ENCODE data around the gene PRDM15.

DNA sequence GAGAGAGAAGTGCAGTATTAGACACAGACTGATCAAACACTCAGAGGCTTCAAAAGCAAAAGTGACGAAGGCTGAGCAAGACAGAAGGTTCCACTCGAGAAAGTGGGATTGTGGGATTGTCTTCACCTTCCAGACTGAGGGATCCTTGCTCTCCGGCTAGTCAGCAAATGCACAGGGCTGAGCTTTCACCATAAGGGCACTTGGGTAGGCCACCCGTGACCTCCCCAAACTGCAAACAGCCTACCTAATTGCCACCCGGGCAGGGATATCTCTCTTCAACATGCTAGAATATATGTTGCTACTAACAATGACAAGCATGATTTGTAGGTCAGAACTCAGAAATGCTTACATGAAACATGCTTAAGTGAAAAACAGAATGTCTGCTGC lies 77.0 kb downstream of the PRDM15 start:
- TF ChIP-seq, protein P1, sequence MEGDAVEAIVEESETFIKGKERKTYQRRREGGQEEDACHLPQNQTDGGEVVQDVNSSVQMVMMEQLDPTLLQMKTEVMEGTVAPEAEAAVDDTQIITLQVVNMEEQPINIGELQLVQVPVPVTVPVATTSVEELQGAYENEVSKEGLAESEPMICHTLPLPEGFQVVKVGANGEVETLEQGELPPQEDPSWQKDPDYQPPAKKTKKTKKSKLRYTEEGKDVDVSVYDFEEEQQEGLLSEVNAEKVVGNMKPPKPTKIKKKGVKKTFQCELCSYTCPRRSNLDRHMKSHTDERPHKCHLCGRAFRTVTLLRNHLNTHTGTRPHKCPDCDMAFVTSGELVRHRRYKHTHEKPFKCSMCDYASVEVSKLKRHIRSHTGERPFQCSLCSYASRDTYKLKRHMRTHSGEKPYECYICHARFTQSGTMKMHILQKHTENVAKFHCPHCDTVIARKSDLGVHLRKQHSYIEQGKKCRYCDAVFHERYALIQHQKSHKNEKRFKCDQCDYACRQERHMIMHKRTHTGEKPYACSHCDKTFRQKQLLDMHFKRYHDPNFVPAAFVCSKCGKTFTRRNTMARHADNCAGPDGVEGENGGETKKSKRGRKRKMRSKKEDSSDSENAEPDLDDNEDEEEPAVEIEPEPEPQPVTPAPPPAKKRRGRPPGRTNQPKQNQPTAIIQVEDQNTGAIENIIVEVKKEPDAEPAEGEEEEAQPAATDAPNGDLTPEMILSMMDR (IDR thresholded peaks at IDR 0.05; ENCODE audit: low read depth, low read length, missing input control), result no peak
- TF ChIP-seq, protein P2, sequence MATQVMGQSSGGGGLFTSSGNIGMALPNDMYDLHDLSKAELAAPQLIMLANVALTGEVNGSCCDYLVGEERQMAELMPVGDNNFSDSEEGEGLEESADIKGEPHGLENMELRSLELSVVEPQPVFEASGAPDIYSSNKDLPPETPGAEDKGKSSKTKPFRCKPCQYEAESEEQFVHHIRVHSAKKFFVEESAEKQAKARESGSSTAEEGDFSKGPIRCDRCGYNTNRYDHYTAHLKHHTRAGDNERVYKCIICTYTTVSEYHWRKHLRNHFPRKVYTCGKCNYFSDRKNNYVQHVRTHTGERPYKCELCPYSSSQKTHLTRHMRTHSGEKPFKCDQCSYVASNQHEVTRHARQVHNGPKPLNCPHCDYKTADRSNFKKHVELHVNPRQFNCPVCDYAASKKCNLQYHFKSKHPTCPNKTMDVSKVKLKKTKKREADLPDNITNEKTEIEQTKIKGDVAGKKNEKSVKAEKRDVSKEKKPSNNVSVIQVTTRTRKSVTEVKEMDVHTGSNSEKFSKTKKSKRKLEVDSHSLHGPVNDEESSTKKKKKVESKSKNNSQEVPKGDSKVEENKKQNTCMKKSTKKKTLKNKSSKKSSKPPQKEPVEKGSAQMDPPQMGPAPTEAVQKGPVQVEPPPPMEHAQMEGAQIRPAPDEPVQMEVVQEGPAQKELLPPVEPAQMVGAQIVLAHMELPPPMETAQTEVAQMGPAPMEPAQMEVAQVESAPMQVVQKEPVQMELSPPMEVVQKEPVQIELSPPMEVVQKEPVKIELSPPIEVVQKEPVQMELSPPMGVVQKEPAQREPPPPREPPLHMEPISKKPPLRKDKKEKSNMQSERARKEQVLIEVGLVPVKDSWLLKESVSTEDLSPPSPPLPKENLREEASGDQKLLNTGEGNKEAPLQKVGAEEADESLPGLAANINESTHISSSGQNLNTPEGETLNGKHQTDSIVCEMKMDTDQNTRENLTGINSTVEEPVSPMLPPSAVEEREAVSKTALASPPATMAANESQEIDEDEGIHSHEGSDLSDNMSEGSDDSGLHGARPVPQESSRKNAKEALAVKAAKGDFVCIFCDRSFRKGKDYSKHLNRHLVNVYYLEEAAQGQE (IDR thresholded peaks at IDR 0.05), result no peak

All from liver (tissue), 2 donors.